ENCODE data around the gene HYI.
"Not testable (repeated sequence)": the region's sequence is repeated elsewhere in the genome, so short reads cannot be mapped to it uniquely, and the experiment has no call there.

The HYI gene, protein sequence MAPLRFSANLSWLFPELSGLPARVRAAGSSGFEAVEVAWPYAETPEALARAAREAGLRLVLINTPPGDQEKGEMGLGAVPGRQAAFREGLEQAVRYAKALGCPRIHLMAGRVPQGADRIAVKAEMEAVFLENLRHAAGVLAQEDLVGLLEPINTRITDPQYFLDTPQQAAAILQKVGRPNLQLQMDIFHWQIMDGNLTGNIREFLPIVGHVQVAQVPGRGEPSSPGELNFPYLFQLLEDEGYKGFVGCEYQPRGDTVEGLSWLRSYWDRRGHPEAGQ

GRCh38 chr1:43453442-43454269, at the start of gene HYI:
HYI (minus strand) TSS chr1:43453931; CDS start chr1:43453793, 138 bp downstream.
- DNase-seq: peak; percentile 52

DNA sequence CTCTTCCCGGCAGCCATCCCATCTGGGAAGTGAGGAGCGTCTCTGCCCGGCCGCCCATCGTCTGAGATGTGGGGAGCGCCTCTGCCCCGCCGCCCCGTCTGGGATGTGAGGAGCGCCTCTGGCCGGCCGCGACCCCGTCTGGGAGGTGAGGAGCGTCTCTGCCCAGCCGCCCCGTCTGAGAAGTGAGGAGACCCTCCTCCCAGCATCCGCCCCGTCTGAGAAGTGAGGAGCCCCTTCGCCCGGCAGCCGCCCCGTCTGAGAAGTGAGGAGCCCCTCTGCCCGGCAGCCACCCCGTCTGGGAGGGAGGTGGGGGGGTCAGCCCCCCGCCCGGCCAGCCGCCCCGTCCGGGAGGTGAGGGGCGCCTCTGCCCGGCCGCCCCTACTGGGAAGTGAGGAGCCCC, 48.1 kb upstream of the HYI start:
- DNase-seq: not testable (repeated sequence)

- no peak for DNase-seq
These were observed 46.2 kb upstream of the HYI start for GRCh38 chr1:43499898-43500297.

DNA sequence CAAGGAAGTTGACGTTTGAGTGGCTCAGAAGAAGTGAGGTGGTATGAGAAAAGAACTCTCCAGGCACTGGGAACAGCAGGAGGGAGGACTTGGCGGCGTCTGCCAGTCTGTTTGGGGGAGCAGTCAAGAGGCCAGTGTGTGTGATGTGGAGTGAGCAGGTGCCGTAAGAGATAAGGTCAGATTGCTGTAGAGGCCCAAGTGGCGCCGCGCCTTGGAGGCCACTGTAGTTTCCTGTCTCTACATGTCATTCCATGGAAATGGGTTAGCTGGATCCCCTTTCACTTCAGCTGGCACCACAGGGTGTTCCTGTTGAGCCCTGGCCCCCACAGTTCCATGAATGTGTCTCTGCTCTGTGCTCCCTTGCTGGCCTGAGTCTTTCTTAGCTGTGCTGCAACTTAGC, 41.5 kb upstream of the HYI start:
- DNase-seq: no peak

DNA sequence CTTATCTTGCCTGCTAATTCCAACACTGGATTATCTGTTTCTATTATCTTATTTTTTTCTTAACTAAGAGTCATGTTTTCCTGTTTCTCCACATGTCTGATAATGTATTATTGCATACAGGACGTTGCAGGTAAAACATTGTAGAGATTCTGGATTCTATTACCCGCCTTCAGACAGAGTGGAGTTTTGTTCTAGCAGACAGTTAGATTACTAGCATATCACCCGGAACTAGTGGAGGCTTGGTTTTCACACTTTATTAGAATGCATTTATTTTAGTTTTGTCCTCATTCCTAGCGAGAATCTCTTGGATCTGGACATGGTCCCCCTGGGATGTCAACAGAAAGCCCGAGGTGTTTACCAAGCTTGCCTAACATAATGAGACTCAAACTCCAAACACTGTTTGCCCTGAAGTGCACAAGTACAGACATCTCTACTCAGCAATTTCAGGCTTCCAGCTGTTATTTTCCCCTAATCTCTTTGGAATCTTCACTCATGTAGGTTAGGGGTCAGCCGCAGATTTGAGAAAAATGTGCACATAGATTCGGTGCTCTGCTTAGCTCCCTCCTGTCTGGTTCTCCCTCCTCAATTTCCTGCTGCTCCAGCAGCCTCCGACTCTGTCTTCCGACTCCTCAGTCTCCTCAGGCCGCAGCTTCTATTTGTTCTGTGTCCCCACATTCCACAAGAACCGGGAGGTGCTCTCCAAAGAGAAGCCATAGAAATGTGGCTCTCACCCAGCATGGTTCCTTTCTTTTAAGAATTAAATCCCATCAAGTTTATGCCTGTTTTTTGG, 40.1 kb upstream of the HYI start:
- DNase-seq: no peak

DNA sequence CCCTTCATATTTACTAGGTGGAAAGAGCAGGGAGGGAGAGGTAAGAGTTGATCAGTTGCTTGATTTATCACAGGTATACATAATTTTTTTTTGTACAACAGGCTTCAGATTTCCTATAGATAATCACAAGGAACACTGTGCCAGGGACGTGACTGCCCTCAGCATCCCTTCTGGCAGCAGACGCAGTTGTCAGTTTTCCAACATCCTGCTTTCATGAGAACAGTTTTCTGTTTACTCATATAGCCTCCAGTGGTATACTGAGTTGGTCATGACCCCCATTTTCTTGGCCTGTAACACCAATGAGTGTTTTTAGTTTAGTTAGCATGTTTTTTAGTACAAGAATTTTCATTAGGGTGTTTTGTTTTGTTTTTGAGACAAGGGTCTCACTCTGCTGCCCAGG, 39.1 kb upstream of the HYI start:
- no peak for DNase-seq

DNA sequence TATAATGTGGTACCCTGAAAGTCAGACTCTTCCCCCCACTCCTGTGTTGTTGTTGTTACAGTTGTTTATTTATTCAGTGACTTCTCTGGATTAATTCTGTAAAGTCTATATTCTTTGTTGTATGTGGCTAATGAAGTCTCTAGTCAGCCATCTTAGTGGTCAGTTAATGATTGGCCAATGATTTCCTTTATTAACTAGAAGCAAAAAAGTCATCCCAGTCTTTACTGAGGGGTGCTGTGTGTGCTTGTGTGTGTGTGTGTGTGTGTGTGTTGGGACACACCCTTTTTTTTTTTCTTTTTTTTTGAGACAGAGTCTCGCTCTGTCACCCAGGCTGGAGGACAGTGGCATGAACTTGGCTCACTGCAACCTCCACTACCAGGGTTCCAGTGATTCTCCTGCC, 37.3 kb upstream of the HYI start:
- DNase-seq: no peak

DNA sequence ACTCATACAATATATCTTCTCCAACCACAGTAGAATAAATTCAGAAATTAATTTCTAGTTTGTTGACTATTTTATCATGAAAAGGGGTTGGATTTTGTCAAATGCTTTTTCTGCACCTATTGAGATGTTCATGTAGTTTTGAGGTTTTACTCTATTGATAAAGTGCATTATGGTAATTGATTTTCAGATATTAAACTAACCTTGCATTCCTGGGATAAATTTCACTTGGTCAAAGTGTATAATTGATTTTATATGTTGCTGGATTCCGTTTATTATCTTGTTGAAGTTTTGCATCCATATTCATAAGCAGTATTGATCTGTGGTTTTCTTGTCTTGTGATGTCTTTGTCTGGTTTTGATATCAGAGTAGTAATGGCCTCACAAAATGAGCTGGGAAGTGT, 34.4 kb upstream of the HYI start:
- no peak for DNase-seq

DNA sequence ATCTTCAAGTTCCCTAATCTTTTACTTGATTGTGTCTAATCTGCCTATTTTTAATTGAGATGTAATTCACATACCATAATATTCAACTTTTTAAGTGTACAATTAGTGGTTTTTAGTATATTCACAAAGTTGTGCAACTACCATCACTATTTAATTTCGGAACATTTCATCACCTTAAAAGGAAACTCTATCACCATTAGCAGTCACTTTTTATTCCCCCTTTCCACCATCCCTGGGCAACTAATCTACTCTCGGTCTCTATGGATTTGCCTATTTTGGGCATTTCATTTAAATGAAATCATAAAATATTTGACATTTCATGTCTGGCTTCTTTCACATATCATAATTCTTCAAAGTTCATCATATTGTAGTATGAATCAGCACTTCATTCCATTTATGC, 30.6 kb upstream of the HYI start:
- DNase-seq: no peak

DNA sequence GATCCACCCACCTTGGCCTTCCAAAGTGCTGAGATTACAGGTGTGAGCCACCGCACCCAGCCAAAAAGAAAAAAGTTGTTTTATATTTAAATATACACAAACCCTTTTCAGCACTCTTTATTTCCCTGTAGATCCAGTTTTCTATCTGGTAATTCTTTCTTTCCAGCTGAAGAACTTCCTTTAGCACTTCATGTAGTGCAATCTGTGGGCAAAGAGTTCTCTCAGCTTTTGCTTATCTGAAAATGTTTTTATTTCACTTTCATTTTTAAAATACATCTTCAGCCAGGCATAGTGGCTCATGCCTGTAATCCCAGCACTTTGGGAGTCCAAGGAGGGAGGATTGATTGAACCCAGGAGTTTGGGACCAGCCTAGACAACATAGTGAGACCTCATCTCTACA, 28.5 kb upstream of the HYI start:
- no peak for DNase-seq

- no peak for DNase-seq
These were observed 27.8 kb upstream of the HYI start for GRCh38 chr1:43481491-43481890.

- no peak for DNase-seq
These were observed 25.7 kb upstream of the HYI start for GRCh38 chr1:43479414-43479813.

- DNase-seq: no peak
These were observed 24.0 kb upstream of the HYI start for GRCh38 chr1:43477716-43478115.

GRCh38 chr1:43475611-43476401, 22.1 kb upstream of the HYI start:
- not testable (repeated sequence) for DNase-seq

DNA sequence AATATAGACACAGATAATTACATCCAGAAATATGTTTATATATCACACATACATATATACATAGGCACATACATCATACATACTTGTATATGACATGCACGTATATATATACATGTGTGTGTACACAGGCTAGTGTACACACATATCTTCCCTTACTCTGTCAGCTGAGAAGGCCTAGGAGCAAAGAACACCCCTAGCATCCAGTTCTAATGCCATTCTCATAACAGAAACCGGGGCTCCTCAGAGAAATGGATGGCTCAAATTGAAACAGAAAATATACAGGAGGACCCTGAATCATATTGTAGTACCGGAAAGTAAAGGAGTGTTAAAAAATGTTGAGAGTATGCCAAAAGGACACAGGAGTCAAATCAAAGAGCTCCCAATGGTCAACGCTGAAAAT, 19.7 kb upstream of the HYI start:
- no peak for DNase-seq

DNA sequence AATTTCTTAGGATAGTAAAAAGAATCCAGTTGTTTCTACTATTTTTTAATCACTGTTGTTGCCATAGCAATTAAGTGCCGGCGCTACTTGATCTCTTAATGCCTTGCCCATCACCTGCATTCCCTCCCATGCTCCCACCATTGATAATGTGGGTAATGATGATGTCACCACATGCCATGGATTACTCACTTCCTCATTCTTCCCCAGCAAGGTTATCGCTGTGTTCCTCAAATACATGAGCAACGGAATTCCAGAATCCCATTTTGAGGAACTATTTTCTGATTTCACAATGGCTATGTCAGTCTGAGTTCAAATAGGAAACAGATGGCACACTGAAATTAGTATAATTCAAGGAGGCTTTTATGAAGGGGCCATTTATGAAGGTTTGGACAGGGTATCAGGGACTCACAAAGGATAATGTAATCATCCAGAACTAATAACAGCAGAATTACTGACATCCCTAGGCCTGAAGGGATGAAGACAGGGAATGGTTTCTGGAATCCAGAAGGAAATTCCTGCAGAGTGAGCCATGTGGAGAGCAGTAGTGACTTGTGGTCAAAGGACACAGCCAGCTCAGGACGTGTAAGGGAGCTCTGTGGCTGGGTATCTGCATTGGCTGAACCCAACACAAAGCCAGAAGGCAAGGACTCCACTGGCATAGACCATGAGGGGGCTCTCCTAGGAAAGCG, 18.9 kb upstream of the HYI start:
- DNase-seq: not testable (repeated sequence)

DNA sequence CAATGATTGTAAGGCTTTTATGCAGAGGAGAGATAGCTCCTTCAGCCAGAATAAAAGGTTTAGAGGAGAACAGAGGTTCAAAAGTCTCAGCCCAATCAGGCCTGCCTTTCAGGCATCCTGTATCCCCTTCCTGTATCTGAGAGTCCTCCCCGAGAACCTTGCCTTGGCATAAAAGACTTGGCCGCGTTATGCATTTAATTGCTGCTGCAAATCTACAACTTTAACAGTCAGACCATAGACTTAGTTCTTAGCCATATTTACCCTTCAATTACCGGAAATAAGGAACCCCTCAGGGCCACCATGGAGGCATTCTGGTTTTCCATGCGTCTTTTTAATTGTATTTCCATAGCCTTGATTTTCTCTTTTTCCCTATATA, 18.3 kb upstream of the HYI start:
- no peak for DNase-seq

GRCh38 chr1:43469932-43470331, 16.2 kb upstream of the HYI start:
- no peak for DNase-seq

GRCh38 chr1:43468414-43468813, 14.7 kb upstream of the HYI start:
- DNase-seq: no peak

DNA sequence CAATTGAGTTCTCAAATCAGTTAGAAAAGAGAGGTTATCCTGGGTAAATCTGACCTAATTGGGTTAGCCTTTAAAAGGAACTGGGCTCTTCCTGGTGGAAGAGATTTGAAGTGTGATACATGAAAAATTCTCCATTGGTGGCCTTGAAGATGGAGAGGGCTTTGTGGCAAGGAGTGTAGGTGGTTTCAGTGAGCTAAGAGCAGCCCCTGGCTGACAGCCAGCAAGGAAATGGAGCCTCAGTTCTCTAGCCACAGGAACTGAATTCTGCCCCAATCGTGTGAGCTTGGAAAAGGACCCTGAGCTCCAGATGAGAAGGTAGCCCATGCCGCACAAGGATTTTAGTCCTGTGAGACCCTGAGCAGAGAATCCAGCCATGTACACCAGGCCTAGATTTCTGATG, 12.7 kb upstream of the HYI start:
- no peak for DNase-seq

DNA sequence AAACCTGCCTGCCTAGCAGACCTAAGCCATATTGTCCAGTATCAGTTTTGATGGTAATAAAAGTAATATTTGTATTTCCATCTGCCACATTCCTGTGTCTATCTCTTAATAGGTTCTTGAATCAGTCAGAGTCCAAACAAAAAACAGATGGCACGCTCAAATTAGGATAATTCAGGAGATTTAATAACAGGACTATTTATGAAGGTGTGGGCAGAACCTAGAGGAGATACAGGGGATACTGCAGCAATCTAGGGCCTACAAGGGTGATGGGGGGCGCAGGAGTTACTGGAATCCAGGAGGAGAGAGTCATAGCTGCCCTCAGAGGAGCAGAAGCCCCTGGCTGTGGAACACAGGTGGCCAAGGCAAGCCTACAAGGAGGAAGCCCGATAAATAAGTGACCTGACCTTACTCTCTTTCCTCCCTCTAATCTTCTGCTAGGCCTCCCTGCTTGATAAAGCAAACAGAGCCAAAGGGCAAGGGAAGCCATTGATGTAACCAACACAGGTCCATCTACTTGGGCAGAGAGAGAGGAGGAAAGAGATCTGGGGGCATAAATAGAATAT, 11.9 kb upstream of the HYI start:
- DNase-seq: no peak
